Upper lobe of left lung (tissue), 4 donors: ENCODE measurements around the gene TTC3.

ENCODE experiments used
- POLR2A ChIP-seq, 4 donors: fragments of 450-650 bp; IDR thresholded peaks; one replicate each; pipeline ENCODE4 v1.5.1; 2016 to 2017; ENCODE audit warnings: antibody characterized with exemption in 4 of 4, mild to moderate bottlenecking in 2 of 4
- TF ChIP-seq, protein P1 (sequence below), 6 experiments: fragments of 450-650 bp in 4 of 6; fragments of 200-600 bp in 2 of 6; sonication (generic) in 2 of 6; IDR thresholded peaks; one replicate each; pipeline ENCODE4 v1.5.1; 2016 to 2019; ENCODE audit warnings: antibody characterized with exemption in 6 of 6

DNA sequence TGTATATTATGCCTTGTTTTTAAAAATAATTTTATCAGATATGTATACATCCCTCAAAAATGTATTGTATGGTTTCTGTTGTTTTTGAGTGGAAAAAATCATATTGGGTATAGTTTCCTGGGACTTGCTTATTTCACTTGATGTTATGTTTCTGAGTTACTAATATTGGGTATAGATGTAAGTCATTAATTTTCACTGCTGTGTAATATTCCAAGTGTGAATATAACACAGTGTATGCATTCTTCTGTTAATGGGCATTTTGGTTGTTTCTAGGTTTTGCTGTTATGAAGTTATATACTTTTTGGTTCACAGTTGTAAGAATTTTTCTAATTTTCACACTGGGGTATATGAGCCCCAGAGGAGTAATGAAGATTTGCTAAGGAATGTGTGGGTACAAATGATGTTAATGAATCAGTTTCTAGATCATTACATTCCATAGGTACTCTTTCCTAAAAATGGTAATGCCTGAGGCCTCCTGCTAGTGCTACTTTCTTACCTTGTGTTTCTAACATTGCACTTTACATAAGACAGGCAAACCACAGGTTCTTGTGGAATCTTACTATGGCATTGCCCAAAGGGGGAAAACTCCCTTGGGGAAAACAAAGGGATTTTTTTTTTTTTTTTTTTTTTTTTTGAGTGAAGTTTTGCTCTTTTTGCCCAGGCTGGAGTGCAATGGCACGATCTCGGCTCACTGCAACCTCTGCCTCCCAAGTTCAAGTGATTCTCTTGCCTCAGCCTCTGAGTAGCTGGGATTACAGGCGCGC is 3.2 kb downstream of the TTC3 start:
- TF ChIP-seq, protein P1, sequence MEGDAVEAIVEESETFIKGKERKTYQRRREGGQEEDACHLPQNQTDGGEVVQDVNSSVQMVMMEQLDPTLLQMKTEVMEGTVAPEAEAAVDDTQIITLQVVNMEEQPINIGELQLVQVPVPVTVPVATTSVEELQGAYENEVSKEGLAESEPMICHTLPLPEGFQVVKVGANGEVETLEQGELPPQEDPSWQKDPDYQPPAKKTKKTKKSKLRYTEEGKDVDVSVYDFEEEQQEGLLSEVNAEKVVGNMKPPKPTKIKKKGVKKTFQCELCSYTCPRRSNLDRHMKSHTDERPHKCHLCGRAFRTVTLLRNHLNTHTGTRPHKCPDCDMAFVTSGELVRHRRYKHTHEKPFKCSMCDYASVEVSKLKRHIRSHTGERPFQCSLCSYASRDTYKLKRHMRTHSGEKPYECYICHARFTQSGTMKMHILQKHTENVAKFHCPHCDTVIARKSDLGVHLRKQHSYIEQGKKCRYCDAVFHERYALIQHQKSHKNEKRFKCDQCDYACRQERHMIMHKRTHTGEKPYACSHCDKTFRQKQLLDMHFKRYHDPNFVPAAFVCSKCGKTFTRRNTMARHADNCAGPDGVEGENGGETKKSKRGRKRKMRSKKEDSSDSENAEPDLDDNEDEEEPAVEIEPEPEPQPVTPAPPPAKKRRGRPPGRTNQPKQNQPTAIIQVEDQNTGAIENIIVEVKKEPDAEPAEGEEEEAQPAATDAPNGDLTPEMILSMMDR (IDR thresholded peaks at IDR 0.05), result no peak
- no peak for TF ChIP-seq POLR2A (IDR thresholded peaks at IDR 0.05)
